Measurements from ENCODE around the gene LEF1. TPM values are rescaled to one million over a fixed set of nuclear protein-coding genes. Genes with fewer than 3 reads are reported as not detected.

The LEF1 gene
- total and polyA plus RNA-seq, 9 of the 15 experiments (the other 6 are each of a cell fraction or from before 2014, with no cell fraction given), result 15.1 to 81.1 (median 29.7) TPM

- ChIA-PET CTCF (ENCODE audit: low intra/inter-chr PET ratio) (no interaction called here), POLR2A (interaction anchor here (1.6 kb wide), 1 partner anchor 9 kb away, joined by 8 read pairs; no protein-coding TSS in a partner anchor)
- DNase-seq (ENCODE audit: extremely low read depth in 1 of 4, low spot score in 3 of 4) (no peak), ATAC-seq (no peak), FAIRE-seq (no peak)
- in situ Hi-C loops (cut with MboI), result no loop called here
- H3K79me2 ChIP-seq (ENCODE audit: control insufficient read depth, insufficient read depth, low read length), result peaks cover 2% of the 10 kb centered on the region; the same call in 1 of the 3 replicates
- BruUV-seq (replicated peaks), result no TSS peak
- H3K9ac ChIP-seq (ENCODE audit: insufficient read depth in 1 of 2, low read depth in 2 of 2, low read length in 2 of 2), result no peak overlapping the region
- no peak overlapping the region for H2AFZ ChIP-seq (ENCODE audit: low read depth, low read length)
- no peaks in the 10 kb centered on the region for H4K20me1 ChIP-seq (replicated peaks; ENCODE audit: control insufficient read depth, insufficient read depth, low read length)
- no peaks in the 10 kb centered on the region for H3K9me1 ChIP-seq (ENCODE audit: control insufficient read depth, insufficient read depth, low read length)
- no peak overlapping the region for H3K4me3 ChIP-seq
- no peaks in the 10 kb centered on the region for H3K9me3 ChIP-seq (replicated peaks; ENCODE audit: control insufficient read depth, insufficient read depth, low read depth, low read length)
- no peak overlapping the region for H3K4me2 ChIP-seq (ENCODE audit: insufficient read depth, low read length)
- H3K27me3 ChIP-seq (ENCODE audit: control insufficient read depth in 2 of 2, insufficient read depth in 2 of 2, low read length in 2 of 2), result no peaks in the 10 kb centered on the region
- H3K4me1 ChIP-seq (replicated peaks in 1 of 2; ENCODE audit: control insufficient read depth in 2 of 2, insufficient read depth in 2 of 2, low read length in 2 of 2), result peaks cover 4 to 8% of the 10 kb centered on the region in 2 experiments; a peak in 3 of 5 replicates
- H3K27ac ChIP-seq (ENCODE audit: extremely low read depth, low read depth, low read length), result no peak overlapping the region
- H3K36me3 ChIP-seq (ENCODE audit: control insufficient read depth, insufficient read depth, low read length), result no peaks in the 10 kb centered on the region
- WGBS (ENCODE audit: insufficient coverage, low coverage, missing lambda C conversion rate), result 72% methylated on average over 7 of the region's 7 CpGs
- TF ChIP-seq MEF2D (tag; conservative IDR thresholded peaks at IDR 0.05; ENCODE audit: low read depth), result no peak
- TF ChIP-seq ZNF133 (CRISPR knock-in tag; IDR thresholded peaks at IDR 0.05), result no peak
- no peak for TF ChIP-seq BACH1 (tag; IDR thresholded peaks at IDR 0.05)
- TF ChIP-seq ZNF444 (CRISPR knock-in tag; IDR thresholded peaks at IDR 0.05), result no peak
- TF ChIP-seq ASH1L (IDR thresholded peaks at IDR 0.05; ENCODE audit: borderline replicate concordance, low read depth, partially characterized antibody), result no peak
- no peak for TF ChIP-seq FOXA3 (CRISPR knock-in tag; conservative IDR thresholded peaks at IDR 0.05 in 1 of 2, IDR thresholded peaks at IDR 0.05 in 1 of 2)
- no peak for TF ChIP-seq PCBP2 (IDR thresholded peaks at IDR 0.05; ENCODE audit: low read depth, low read length, poor library complexity, severe bottlenecking)
- no peak for TF ChIP-seq CREB5 (CRISPR knock-in tag; IDR thresholded peaks at IDR 0.05)
- TF ChIP-seq ZBTB26 (CRISPR knock-in tag; IDR thresholded peaks at IDR 0.05), result no peak
- no peak for TF ChIP-seq MYBL2 (IDR thresholded peaks at IDR 0.05; ENCODE audit: low read depth)
- TF ChIP-seq MYBL2 (CRISPR knock-in tag; IDR thresholded peaks at IDR 0.05; ENCODE audit: borderline replicate concordance), result no peak
- TF ChIP-seq KAT8 (IDR thresholded peaks at IDR 0.05; ENCODE audit: low read depth), result no peak
- TF ChIP-seq NEUROD1 (IDR thresholded peaks at IDR 0.05; ENCODE audit: borderline replicate concordance, low read depth, low read length, partially characterized antibody), result no peak
- intact Hi-C loops (cut with micrococcal nuclease), result no loop called here
Measured at GRCh38 chr4:108140328-108140727, 28.4 kb downstream of the LEF1 start.

All from K562 (cell line).